GM06990 (cell line): ENCODE results near the gene FAM120B.

Source experiments
- DNase-seq: peaks from one replicate; pipeline ENCODE4 v3.0.0-alpha.2; 2011; ENCODE audit not compliant: insufficient read length; ENCODE audit errors: extremely low read depth
- H3K27me3 ChIP-seq: replicated peaks from 2 replicates; pipeline ENCODE4 v1.6.0; 2011; ENCODE audit warnings: low read length; ENCODE audit not compliant: control insufficient read depth, insufficient read depth
- H3K36me3 ChIP-seq: 2 replicates; pipeline ENCODE4 v1.5.1; 2011; ENCODE audit warnings: low read length; ENCODE audit not compliant: control insufficient read depth, insufficient read depth
- H3K4me3 ChIP-seq: replicated peaks from 2 replicates; pipeline ENCODE4 v1.5.1; 2011; ENCODE audit warnings: low read depth, mild to moderate bottlenecking, control low read depth, low read length
- TF ChIP-seq, protein P1 (sequence below): IDR thresholded peaks from 2 replicates; pipeline ENCODE4 v1.5.1; 2011; ENCODE audit warnings: low read length, control low read depth, mild to moderate bottlenecking, inconsistent platforms; ENCODE audit not compliant: insufficient read depth, poor library complexity, severe bottlenecking

The FAM120B gene

DNA sequence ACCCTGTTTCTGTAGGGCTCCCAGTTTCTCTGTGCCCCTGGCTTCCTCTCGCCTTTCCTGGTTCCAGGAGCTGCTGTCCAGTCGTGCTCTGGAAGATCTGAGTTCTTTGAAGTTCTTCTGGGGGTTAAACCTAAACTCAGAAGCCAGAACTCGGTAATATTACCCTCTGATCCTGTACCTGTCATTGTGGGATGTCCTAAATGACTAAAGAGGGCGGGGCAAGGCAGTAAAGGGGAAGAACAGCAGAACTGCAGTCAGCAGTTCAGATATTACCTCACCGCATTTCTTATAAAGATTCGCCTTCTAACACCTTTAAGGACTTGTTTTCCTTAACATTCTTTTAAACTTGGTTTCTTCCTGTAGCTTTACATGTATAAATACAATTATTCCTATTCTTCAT is 63.9 kb downstream of the FAM120B start:
- no peak for DNase-seq
- no peak overlapping the region for H3K4me3 ChIP-seq
- TF ChIP-seq, protein P1, sequence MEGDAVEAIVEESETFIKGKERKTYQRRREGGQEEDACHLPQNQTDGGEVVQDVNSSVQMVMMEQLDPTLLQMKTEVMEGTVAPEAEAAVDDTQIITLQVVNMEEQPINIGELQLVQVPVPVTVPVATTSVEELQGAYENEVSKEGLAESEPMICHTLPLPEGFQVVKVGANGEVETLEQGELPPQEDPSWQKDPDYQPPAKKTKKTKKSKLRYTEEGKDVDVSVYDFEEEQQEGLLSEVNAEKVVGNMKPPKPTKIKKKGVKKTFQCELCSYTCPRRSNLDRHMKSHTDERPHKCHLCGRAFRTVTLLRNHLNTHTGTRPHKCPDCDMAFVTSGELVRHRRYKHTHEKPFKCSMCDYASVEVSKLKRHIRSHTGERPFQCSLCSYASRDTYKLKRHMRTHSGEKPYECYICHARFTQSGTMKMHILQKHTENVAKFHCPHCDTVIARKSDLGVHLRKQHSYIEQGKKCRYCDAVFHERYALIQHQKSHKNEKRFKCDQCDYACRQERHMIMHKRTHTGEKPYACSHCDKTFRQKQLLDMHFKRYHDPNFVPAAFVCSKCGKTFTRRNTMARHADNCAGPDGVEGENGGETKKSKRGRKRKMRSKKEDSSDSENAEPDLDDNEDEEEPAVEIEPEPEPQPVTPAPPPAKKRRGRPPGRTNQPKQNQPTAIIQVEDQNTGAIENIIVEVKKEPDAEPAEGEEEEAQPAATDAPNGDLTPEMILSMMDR, result no peak
- H3K27me3 ChIP-seq, result no peaks in the 10 kb centered on the region
- H3K36me3 ChIP-seq, result peaks cover 6% of the 10 kb centered on the region

DNA sequence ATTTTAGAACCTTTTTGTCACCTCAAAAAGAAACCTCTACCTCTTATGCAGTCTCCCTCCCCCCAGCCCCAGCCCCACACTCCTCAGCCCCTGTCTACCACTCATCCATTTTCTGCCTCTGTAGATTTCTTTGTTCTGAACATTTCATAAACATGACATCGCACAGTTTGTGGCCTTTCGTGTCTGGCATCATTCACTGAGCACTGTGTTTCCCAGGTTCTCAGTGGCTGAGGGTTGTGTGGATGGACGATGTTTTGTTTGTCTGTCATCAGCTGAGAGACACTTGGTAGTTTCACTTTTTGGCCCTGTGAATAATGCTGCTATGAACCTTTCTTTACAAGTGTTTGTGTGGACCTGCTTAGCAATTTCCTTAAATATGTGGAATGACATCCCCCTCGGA is 64.5 kb downstream of the FAM120B start:
- DNase-seq, result no peak
- no peaks in the 10 kb centered on the region for H3K27me3 ChIP-seq
- H3K4me3 ChIP-seq, result no peak overlapping the region
- TF ChIP-seq, protein P1, result no peak
- H3K36me3 ChIP-seq, result peaks cover 6% of the 10 kb centered on the region

DNA sequence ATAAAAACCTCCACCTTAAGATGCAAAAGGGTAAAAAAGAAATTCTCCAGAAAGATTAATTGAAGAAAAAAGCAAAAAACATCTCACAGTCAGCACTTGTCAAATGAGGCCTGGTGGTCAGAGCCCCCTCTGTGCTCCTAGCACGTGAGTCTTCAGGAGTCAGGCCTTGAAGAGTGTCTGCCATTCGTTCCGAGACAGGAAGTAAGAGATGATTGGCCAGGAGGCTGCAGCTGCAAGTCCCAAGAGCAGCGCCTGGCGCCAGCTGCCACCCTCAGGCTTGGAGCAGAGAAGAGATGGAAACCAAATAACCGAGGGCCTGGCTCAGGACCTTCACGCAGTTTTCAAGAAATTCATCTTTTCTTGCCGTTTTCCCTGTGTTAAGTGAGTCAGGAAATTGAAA is 65.0 kb downstream of the FAM120B start:
- no peaks in the 10 kb centered on the region for H3K27me3 ChIP-seq
- no peak for DNase-seq
- no peak overlapping the region for H3K4me3 ChIP-seq
- peaks cover 4% of the 10 kb centered on the region for H3K36me3 ChIP-seq
- TF ChIP-seq, protein P1, result no peak

DNA sequence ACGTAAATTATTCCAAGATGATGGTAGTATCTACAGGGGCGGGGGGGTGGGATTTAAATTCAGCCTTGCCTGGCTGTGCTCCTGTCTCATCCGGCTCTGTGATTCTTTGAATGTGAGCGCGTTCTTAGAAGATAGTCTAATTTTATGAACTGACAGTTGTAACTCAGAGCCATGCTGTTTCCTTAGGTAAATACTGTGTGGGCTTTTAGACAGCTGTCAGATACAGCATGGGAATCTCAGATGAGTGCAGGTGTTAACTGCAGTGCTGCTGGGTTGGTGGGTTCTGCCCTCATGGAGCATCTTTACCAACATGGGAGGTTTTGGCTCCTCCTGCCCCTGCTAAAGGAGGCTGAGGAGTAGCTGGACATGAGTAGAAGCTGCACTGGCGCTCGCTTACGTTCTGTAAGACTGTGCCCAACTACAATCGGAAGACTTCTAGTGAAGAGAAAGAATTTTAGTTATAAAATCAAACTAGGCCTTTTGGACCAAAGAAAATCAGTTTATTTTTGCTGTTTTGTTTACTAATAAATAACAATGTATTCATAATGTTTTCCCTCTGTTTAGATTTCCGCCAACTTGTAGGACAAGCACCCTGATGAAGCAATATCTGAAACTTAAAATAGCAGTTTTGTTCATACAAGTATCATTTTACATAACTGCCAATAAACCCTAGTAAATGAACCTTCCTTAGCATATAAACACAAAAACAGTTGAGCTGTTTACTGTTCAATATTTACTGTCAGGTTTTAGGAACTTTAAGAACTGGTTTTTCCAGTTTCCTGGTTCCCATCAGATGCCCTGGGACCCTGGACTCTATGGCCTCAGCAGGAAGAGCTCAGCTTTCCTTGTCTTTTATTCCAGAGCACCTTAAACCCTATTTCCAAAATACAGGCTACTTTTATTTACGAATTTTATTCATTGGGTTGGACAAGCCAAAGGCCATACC is 66.1 kb downstream of the FAM120B start:
- DNase-seq, result no peak
- Histone ChIP-seq H3K27me3 (no peaks in the 10 kb centered on the region), H3K4me3 (no peak overlapping the region), H3K36me3 (peaks cover 3% of the 10 kb centered on the region)
- TF ChIP-seq, protein P1, result no peak

DNA sequence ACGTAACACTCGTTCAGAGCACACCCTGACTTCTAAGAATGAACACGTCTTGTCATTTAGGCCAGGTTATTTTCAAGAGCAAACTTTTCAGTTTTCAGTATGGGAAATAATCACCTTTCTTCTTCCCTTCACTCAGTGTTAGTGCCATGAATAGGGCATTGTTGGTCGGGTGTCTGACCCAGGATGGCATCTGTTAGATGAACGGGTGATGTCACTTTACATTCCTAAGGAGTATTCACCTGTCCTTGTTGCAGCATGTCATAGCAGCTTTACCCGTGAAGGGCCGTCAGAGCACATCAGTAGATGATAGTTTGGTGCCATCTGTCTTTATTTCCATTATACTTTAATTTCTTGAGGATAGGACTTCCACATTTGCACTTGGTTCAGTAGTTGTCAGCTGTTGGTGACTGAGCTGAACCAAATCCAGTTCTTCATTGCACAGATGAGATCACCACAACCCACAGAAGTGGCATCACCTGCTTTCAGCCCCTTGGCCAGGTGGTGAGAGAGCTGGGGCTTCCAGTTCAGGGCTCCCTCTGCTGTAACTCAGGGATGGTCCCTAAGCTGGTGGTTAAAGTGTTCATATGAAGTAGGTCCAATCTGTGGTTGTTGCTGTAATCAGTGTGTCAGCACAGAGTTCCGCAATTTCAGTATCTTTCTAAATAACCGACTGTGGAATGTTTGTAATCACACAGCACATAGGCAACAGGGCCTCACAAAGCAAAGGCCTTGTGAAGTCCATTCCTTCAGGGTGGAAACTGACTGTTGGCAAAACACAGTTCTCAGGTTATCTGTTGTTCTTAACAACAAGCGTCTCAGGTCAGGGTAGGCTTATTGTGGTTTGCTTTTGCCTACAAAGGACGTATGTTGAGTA is 68.2 kb downstream of the FAM120B start:
- DNase-seq, result no peak
- H3K36me3 ChIP-seq, result peaks cover 1% of the 10 kb centered on the region
- no peaks in the 10 kb centered on the region for H3K27me3 ChIP-seq

More for the DNA sequence above, 68.2 kb downstream of the FAM120B start:
- TF ChIP-seq, protein P1, result no peak
- no peak overlapping the region for H3K4me3 ChIP-seq
